NCI-H2196 (cell line): ENCODE measurements around the gene SESN1.
A peak's percentile ranks its signal among the peaks of the same experiment; 100 is the strongest.
"Not testable (repeated sequence)": the region's sequence is repeated elsewhere in the genome, so short reads cannot be mapped to it uniquely, and the experiment has no call there.

Experiments used
- DNase-seq: peaks from one replicate; lab custom pipeline; 2025; ENCODE audit not compliant: unreplicated experiment; lab: John Stamatoyannopoulos, UW

Gene SESN1

DNA sequence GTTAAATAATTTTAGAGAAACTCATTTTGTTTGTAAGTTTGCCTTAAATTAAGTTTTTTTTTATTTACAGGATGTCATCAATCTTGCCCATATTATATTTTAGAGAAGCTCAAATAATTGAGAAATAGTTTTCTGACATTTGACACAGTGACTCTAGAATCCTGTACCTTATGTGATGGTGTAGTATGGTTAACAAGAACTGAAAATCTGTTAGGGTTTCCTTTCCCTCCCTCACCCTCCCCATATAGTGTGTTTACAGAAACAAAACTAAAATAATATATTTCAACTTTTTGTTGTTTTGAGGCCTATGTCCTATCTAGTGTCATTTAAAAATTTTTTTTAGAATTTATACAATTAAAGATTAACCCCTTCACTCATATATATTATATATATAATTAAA lies 91.8 kb downstream of the SESN1 start:
- no peak for DNase-seq

DNA sequence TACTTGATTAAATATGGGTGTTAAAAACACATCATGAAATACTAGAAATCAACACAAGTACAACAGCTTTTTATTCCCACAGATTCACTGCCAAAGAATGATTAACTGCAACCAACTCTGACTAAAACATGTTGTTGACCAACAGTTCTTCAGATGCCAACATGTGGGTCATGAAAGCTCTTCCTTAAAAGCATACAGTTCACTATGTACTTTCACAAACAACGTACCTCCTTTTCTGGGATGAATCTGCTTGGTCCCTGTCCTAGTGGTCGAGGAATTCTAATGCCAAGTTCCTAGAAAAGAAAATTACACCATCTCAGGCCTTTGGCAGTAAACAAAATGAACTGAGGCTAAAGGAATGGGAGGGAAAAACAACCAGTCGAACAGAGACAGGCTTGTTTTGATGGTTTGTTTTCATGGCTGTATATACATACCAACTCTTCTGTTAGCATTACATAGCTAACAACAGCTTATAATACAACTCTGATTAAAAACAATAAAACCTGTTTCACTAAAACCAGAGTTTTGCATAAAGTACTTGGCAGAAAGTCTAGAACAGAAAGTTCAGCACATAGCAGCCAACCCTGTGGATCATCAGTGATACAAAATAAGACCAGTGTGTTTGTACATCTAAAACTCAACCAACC lies 92.5 kb downstream of the SESN1 start:
- DNase-seq = no peak

DNA sequence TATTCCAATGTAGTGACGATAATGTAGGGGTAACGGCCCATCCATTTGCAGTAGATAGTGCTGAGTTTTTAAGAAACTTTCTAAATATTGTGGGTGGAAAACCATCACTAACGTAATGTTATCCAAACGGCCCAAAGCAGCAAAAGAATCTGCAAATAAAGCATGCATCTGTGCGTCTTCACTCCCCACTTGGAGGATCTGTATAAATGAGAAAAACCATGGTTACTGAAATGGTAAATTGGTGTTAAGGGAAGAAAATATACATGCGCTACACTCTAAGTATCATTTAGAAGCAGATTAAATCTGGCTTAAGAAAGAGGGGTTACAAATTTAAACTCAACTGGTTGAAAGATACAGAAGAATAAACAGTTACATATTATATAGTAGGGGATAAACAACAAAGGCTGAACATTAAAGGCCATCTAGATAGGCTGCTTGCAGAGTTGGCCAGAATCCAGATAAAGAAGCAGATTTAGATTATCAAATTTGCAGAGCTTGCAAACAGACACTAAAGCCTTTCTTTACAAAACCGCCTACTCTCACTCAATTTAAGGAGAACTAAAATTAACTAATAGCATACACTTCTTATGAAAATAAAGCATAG lies 93.3 kb downstream of the SESN1 start:
- DNase-seq = peak; percentile 8

DNA sequence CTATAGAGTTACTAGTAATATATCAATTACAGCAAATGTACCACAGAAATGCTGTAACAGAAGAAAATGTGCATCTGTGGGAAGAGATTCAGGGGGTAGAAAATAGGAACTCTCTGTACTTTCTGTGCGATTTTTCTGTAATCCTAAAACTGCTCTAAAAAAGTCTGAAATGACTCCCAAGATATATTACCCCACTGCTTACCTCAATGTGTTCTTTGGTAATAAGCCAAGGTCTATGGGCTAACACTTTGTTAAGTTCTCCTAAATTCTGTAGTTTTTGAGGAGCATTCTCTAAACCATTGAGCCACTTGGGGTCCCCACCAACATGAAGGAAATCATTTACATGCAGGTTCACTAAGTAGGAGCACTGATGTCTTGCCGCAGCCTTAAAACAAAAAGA lies 94.4 kb downstream of the SESN1 start:
- DNase-seq = no peak

DNA sequence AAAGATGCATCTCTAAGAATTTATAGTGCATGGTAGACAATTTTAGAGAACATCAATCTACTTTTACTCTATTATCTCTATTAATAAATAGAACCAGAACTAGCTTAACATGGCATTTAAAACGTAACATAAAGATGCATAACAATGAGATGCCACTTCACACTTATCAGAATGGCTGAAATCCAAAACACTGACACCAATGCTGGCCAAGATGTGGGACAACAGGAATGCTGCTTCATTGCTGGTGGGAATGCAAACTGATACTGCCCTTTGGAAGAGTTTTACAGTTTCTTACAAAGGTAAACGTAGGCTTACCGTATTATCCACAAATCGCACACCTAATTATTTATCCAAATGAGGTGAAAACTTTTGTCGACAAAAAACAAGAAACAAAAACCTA lies 95.2 kb downstream of the SESN1 start:
- no peak for DNase-seq

DNA sequence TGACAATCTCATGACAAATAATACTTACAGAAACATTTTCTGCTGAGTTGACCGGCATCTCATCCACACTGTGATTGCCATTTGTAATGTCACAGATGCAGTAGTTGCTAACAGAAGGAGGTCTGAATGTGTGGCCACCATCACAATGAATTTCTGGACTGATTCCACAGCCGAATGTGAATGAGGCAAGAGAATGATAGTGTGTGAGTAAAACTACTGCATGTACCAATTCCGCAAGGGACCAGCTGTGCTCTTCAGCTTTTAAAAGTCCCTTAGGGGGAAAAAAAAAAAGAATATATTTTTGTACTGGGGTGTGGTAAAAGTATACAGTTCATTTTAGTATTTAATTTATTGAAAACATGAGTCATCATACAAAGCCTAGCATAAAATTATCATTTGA lies 96.2 kb downstream of the SESN1 start:
- no peak for DNase-seq

DNA sequence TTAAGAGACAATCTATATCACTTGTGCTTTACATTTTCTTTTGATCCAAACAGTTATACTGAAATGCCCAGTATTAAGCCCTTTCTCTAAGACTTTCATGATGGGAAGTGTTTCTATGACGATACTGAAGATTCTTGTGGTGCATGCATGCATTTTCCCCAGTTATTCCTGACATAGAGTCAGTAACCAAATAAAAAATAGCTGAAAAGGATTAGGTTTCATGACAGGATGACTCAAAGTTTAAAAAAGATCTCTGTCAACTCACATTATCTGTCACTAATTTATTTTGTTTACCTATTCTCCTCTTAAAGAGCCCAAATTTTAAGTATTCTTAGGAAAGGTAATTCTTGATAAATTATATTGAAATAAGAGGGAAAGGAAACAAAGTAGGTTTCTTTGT lies 98.4 kb downstream of the SESN1 start:
- DNase-seq = no peak

DNA sequence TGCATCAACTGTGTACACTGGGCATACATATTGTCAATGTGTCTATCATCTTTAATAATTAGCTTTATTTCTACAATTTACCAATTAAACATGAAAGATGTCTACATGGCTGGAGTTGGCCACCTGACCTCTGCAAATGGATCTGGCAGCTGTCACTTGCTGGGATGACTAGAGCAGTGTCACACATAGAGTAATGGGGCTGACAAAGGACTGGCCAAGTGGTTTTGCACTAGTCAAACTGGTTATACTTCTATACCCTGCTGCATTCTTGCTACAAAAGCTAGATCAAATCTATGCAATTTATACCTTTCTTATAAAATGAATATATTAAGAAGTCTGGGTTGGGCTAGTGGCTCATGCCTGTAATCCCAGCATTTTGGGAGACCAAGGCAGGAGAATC lies 99.3 kb downstream of the SESN1 start:
- DNase-seq = no peak

DNA sequence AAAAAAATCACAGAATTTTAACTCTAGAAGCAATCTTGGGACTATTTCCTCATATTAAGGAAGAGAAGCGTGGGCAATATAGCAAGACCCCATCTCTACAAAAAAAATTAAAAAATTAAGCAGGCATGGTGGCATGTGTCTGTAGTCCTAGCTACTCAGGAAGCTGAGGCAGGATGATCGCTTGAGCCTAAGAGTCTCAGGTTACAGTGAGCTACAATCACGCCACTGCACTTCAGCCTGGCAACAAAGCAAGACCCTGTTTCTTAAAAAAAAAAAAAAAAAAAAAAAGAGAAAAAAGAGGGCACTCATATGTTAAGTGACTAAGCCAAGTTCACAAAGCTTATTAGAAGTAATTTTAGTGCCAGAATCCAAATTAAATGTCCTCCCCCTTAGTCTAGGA lies 100.8 kb downstream of the SESN1 start:
- no peak for DNase-seq

DNA sequence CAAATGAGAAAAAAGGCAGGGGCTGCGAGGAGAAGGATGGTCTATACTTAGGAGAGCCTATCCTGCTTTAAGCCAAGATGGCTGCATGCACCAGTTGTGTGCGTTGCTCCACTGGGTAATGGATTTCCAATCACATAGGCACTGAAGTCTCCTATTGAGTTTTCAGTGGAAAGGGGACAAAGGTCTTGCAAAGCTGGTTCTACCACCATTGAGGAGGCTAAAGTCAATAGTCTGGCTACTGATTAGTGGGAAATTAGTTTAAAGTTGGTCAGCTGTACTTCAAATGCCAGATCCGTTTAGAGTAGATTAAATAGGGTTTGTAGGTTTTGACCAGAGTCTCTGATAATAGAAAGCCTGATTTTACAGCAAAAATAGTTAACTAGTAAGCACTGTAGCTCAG lies 104.9 kb downstream of the SESN1 start:
- DNase-seq = no peak

DNA sequence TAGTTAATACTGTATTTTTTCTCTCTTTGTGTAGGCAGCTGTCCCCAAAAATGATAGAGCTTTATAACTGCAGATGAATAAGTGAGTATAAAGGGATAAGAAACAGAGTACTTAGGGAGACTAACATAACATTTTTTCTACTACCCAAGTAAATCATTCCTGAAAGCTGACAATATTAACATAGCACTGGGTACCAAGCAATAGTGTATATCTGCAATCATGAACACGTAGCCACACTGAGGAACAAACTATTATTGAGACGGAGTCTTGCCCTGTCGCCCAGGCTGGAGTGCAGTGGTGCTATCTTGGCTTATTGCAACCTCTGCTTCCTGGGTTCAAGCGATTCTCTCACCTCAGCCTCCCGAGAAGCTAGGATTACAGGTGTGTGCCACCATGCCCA lies 105.9 kb downstream of the SESN1 start:
- no peak for DNase-seq

DNA sequence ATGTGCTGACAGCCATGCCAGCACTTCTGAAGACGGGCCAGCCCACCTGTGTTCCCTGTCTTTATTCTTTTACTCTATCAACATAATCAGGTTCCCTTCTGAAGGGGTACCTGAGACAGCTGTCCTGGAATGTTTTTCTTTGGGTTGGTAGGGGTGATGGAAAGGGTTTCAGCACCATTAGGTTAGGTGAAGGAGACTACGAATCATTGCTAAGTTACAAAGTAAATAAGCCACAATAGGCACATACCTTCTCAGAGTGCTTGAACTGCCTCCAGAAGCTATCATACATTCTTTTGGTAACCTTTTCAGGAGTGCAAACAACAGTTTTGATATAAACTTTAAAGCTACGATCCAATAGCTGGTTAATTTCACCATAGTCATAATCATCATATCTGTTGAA lies 106.3 kb downstream of the SESN1 start:
- no peak for DNase-seq

DNA sequence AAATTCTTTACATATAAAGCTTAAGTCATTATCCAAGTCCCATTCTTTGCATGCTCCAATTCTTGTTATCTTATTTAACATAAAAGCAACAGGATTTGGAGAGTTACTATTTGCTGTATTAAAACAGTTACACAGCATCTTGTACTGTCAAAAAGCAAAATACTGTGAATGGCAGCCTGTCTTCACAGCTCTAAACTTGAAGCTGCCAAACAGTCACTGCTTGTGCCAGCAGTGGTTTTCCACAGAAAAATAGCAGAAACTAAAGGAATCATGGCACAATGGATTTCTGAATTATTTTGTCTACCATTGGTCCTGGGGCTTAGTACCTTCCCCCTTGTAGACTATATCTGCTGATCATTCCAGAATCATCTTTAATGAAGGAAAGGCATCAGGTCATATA lies 107.5 kb downstream of the SESN1 start:
- DNase-seq = no peak

DNA sequence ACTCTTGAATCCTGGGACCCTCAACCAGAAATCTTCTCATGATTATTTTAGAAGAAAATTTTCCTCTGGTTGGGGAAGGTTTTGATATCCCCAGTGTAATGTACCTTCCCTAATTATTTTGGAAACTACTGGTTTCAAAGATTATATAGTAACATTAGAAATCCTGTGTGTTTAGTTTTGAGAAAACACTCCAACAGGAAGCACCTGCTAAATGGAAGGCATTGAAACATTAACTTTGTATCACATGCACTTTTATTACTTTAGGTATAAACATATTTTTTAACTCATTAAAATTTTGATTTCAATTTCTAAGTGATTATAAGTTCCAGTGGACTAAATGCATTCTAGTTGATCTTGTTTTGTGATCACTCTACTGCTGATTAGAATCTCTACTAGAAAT lies 109.3 kb downstream of the SESN1 start:
- no peak for DNase-seq

DNA sequence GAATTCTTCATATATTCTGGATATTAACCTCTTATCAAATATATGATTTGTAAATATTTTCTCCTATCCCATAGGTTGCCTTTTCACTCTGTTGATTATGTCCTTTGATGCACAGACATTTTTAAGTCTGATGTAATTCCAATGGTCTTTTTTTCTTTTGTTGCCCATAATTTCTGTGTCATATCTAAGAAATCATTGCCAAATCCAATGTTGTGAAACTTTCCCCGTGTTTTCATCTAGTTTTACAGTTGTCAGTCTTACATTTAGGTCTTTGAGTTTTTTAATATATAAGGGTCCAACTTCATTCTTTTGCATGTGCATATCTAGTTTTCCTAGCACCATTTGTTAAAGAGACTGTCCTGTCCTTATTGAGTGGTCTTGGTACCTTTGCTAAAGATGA lies 111.5 kb downstream of the SESN1 start:
- no peak for DNase-seq

DNA sequence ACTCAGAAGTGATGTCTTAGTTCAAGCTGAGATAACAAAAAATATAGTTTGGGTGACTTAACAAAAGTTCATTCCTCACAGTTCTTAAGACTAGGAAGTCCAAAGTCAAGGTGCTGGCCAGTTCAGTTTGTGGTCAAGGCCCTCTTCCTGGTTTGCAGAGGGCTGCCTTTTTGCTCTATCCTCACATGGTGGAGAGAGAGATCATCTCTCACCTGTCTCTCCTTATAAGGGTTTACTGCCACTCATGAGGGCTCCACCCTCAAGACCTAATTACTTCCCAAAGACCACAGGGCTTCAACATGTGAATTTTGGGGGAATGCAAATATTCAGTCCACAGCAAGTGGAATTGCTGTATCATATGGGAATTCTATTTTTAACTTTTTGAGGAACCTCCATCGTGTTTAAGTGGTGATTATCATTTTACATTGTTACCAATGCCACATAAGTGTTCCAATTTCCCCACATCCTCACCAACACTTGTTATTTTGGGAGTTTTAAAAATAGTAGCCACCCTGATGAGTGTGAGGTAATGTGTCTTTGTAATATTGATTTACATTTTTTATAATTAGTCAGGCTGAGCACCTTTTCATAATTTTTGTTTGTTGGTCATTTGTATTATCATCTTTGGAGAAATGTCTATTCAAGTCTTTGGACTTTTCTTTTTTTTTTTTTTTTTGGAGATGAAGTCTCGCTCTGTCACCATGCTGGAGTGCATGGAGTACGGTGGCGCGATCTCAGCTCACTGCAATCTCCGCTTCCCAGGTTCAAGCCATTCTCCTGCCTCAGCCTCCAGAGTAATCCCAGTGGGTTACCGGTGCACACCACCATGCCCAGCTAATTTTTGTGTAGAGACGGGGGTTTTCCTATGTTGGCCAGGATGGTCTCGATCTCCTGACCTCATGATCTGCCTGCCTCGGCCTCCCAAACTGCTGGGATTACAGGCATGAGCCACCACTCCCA lies 112.2 kb downstream of the SESN1 start:
- DNase-seq = no peak

DNA sequence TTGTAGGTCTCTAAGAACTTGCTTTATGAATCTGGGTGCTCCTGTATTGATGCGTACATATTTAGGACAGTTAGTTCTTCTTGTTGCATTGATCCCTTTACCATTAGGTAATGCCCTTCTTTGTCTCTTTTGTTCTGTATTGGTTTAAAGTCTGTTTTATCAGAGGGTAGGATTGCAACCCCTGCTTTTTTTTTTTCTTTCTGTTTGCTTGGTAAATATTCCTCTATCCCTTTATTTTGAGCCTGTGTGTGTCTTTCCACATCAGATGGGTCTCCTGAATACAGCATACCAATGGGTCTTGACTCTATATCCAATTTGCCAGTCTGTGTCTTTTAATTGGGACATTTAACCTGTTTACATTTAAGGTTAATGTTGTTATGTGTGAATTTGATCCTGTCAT lies 116.0 kb downstream of the SESN1 start:
- DNase-seq = not testable (repeated sequence)

DNA sequence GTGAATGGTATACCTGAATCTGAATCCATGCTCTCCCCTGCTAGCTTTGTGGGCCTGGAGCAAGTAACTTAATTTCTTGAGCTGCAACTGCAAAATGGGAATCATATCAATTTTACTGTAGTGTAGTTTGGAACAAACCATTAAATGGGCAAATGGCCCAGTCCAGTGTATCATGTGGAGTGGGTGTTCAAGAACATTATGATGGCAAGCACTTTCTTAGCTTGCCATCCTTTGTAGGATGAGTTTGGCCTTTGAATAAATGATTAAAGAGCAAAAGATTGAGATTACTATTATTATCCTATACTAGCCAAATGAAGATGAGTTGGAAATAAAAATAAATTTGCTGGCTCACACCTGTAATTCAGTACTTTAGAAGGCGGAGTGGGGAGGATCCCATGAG lies 120.4 kb downstream of the SESN1 start:
- DNase-seq = no peak

DNA sequence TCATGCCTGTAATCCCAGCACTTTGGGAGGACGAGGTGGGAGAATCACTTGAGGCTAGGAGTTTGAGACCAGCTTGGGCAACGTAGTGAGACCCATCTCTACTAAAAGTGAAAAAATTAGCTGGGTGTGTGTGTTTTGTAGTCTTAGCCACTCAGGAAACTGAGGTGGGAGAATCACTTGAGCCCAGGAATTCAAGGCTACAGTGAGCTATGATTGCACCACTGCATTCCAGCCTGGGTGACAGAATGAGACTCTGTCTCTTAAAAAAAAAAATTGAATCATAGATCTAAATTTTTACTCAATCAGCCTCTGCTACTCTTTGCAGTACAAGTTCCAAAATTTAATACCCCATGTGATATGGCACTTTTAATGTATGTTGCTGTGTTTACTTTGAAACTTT lies 124.9 kb downstream of the SESN1 start:
- DNase-seq = no peak

DNA sequence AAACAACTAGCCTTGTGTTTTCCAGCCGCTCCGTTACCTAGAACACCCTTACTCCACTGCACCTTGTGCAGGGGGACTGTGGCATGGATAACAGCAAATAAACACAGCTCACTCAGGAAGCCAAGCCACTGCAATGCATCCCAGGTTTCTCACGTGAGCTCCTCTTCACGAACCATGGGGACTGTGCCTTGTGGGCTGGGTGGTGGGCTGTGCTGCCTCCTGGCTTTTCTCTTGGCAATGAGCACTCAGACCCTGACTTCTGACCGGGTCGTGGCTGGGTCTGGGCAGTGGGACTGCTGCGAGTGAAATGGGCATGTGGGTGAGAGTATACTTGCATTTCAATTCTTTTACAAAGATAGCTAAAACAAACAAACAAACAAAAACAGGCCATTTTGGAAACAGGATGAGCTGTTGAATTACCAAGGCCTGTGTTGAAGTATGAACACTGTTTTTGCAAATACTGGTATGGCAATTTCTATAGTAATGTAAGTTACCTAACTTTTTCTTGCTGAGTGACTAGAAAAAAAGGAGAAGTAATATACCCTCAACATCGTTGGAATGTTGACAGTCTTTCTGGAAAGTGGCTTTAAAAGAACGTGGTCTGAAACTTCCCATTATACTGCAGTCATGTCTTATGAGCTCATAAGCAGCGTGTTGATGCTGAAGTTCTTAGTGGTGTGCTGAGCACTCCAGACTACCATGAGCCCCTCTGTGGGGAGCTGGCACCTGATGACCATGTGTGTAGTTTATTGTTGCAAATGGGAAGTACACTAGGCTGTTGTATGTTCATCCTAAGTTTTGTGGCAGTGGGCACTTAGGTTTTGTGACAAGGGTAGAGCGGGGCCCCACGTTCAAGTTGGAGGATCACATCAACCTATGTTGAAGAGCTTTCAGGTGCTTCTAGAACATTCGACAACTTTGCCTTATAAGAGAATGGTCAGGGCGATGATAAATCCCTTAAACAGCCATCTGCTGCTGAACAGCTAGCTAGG lies 126.0 kb downstream of the SESN1 start:
- no peak for DNase-seq
